H1 (cell line): ENCODE measurements around the gene ZNF74. TPM values are rescaled to one million over a fixed set of nuclear protein-coding genes. Genes with fewer than 3 reads are reported as not detected.

Experiments
- CTCF ChIA-PET: fragments of 300-600 bp; sonication (Branson Sonifier 250); formaldehyde crosslinking; loops from one replicate; lab custom pipeline; 2021; ENCODE audit not compliant: partially characterized antibody; lab: Charles Lee
- POLR2A ChIA-PET: fragments of 300-600 bp; sonication (Branson Sonifier 250); formaldehyde crosslinking; loops from one replicate; lab custom pipeline; 2021; ENCODE audit warnings: inconsistent platforms; ENCODE audit not compliant: partially characterized antibody; lab: Charles Lee
- DNase-seq, 2 experiments: peaks; one replicate each; pipeline versions ENCODE4 v3.0.0 to v3.0.0-alpha.2; 2010 to 2022; ENCODE audit warnings: low spot score in 2 of 2, low read depth in 1 of 2, mixed read lengths in 1 of 2
- FAIRE-seq: peaks from 2 replicates; lab custom pipeline; 2011; peaks lifted over from hg19 to GRCh38; lab: Jason Lieb, UNC
- H2AFZ ChIP-seq: 2 replicates; pipeline ENCODE4 v1.8.1; 2012; ENCODE audit warnings: low read length, inconsistent platforms
- H2AK5ac ChIP-seq: 2 replicates; pipeline ENCODE4 v1.6.1; 2013; ENCODE audit warnings: low read depth, low read length
- H2BK120ac ChIP-seq: replicated peaks from 2 replicates; pipeline ENCODE3; 2013; ENCODE audit warnings: low read depth, low read length, inconsistent platforms
- H2BK12ac ChIP-seq: 2 replicates; pipeline ENCODE4 v1.6.1; 2013; ENCODE audit warnings: low read depth, low read length
- H2BK15ac ChIP-seq: 2 replicates; pipeline ENCODE4 v1.6.1; 2013; ENCODE audit warnings: low read length
- H2BK20ac ChIP-seq: 2 replicates; pipeline ENCODE4 v1.6.1; 2013; ENCODE audit warnings: low read length
- H2BK5ac ChIP-seq: 2 replicates; pipeline ENCODE4 v1.6.1; 2013; ENCODE audit warnings: low read depth, low read length
- H3K14ac ChIP-seq: 2 replicates; pipeline ENCODE4 v1.6.1; 2013; ENCODE audit warnings: inconsistent platforms; ENCODE audit not compliant: insufficient read length
- H3K18ac ChIP-seq: 2 replicates; pipeline ENCODE4 v1.6.1; 2013; ENCODE audit warnings: low read length; ENCODE audit errors: extremely low read depth
- H3K23ac ChIP-seq: 2 replicates; pipeline ENCODE4 v1.6.1; 2013; ENCODE audit warnings: inconsistent platforms; ENCODE audit not compliant: insufficient read length
- H3K23me2 ChIP-seq: 2 replicates; pipeline ENCODE4 v1.6.1; 2013; ENCODE audit warnings: low read depth, low read length
- H3K27ac ChIP-seq: 2 replicates; pipeline ENCODE4 v1.6.1; 2011; ENCODE audit warnings: low read depth, low read length, inconsistent platforms
- H3K27me3 ChIP-seq, 4 experiments: replicated peaks in 1 of 4; 1 replicate in 1 of 4; 2 replicates in 3 of 4; pipeline versions ENCODE4 v1.6.1 to v1.8.1; 2011 to 2013; ENCODE audit warnings: low read length in 3 of 4, mild to moderate bottlenecking in 3 of 4, inconsistent platforms in 2 of 4, mixed read lengths in 2 of 4, moderate library complexity in 1 of 4; ENCODE audit not compliant: control insufficient read depth in 3 of 4, insufficient read depth in 3 of 4; ENCODE audit errors: extremely low read depth in 1 of 4
- H3K36me3 ChIP-seq, 4 experiments: 2 replicates each; pipeline versions ENCODE4 v1.6.1 to v1.8.1; 2011 to 2013; ENCODE audit warnings: mild to moderate bottlenecking in 4 of 4, low read length in 3 of 4, moderate library complexity in 2 of 4, control low read depth in 1 of 4, inconsistent platforms in 1 of 4; ENCODE audit not compliant: insufficient read depth in 4 of 4, control insufficient read depth in 2 of 4
- H3K4ac ChIP-seq: replicated peaks from 2 replicates; pipeline ENCODE3; 2013; ENCODE audit warnings: low read length, low read depth, mixed read lengths, inconsistent platforms; ENCODE audit not compliant: insufficient read length
- H3K4me1 ChIP-seq, 4 experiments: replicated peaks in 1 of 4; 1 replicate in 1 of 4; 2 replicates in 3 of 4; pipeline versions ENCODE4 v1.6.1 to v1.8.1; 2011 to 2013; ENCODE audit warnings: low read length in 3 of 4, inconsistent platforms in 2 of 4, mixed read lengths in 1 of 4; ENCODE audit not compliant: insufficient read depth in 4 of 4, control insufficient read depth in 3 of 4
- H3K4me2 ChIP-seq, 2 experiments: 2 replicates each; pipeline versions ENCODE4 v1.6.1 to v1.8.1; 2011 to 2013; ENCODE audit warnings: low read depth in 2 of 2, low read length in 2 of 2, control low read depth in 1 of 2, inconsistent platforms in 1 of 2, mild to moderate bottlenecking in 1 of 2; ENCODE audit not compliant: insufficient read depth in 1 of 2
- H3K4me3 ChIP-seq, 4 experiments: fragments of 200-600, 300-600 bp in 1 of 4; sonication (generic), shearing (Covaris generic), sonication (Bioruptor Twin) in 1 of 4; 2 replicates each; pipeline versions ENCODE4 v1.5.1 to v1.8.1; 2011 to 2016; ENCODE audit warnings: low read length in 4 of 4, low read depth in 3 of 4, control low read depth in 2 of 4, inconsistent platforms in 2 of 4, mild to moderate bottlenecking in 2 of 4, mixed read lengths in 1 of 4, moderate library complexity in 1 of 4; ENCODE audit not compliant: insufficient read depth in 2 of 4; ENCODE audit errors: extremely low read depth in 1 of 4
- H3K56ac ChIP-seq: replicated peaks from 2 replicates; pipeline ENCODE3; 2013; ENCODE audit warnings: low read depth, mild to moderate bottlenecking, mixed read lengths, low read length, inconsistent platforms; ENCODE audit not compliant: insufficient read length
- H3K79me1 ChIP-seq: 2 replicates; pipeline ENCODE4 v1.6.1; 2013; ENCODE audit warnings: low read depth, low read length, control low read depth
- H3K79me2 ChIP-seq, 2 experiments: 2 replicates each; pipeline versions ENCODE4 v1.6.1 to v1.8.1; 2012 to 2013; ENCODE audit warnings: low read length in 2 of 2, mild to moderate bottlenecking in 2 of 2, inconsistent platforms in 1 of 2; ENCODE audit not compliant: insufficient read depth in 2 of 2, control insufficient read depth in 1 of 2
- H3K9ac ChIP-seq, 4 experiments: replicated peaks in 1 of 4; 1 replicate in 1 of 4; 2 replicates in 3 of 4; pipeline versions ENCODE4 v1.6.1 to v1.8.1; 2011 to 2013; ENCODE audit warnings: low read depth in 3 of 4, low read length in 3 of 4, control low read depth in 2 of 4, mild to moderate bottlenecking in 2 of 4, moderate library complexity in 2 of 4, inconsistent platforms in 1 of 4; ENCODE audit errors: extremely low read depth in 1 of 4
- H3K9me3 ChIP-seq, 2 experiments: 2 replicates each; pipeline versions ENCODE4 v1.6.1 to v1.8.1; 2012 to 2013; ENCODE audit warnings: mild to moderate bottlenecking in 2 of 2, moderate library complexity in 2 of 2, control low read depth in 1 of 2, inconsistent platforms in 1 of 2, low read depth in 1 of 2, low read length in 1 of 2, mixed read lengths in 1 of 2; ENCODE audit not compliant: insufficient read depth in 2 of 2
- H4K20me1 ChIP-seq, 2 experiments: replicated peaks in 1 of 2; 2 replicates each; pipeline versions ENCODE3 to v1.8.1; 2011 to 2013; ENCODE audit warnings: inconsistent platforms in 2 of 2, low read length in 2 of 2, mild to moderate bottlenecking in 1 of 2; ENCODE audit not compliant: insufficient read depth in 2 of 2, control insufficient read depth in 1 of 2
- H4K5ac ChIP-seq: 2 replicates; pipeline ENCODE4 v1.6.1; 2013; ENCODE audit warnings: low read length, low read depth, mixed read lengths, inconsistent platforms; ENCODE audit not compliant: insufficient read length
- H4K8ac ChIP-seq: 2 replicates; pipeline ENCODE4 v1.8.0; 2013; ENCODE audit warnings: mild to moderate bottlenecking, moderate library complexity, low read length, inconsistent platforms; ENCODE audit not compliant: insufficient read depth; ENCODE audit errors: extremely low read depth
- H4K91ac ChIP-seq: replicated peaks from 2 replicates; pipeline ENCODE3; 2013; ENCODE audit warnings: low read length, mixed read lengths, inconsistent platforms; ENCODE audit not compliant: insufficient read length
- PHF8 ChIP-seq: fragments of 200-600 bp; sonication (generic); conservative IDR thresholded peaks from 2 replicates; pipeline ENCODE4 v1.7.1; 2012; ENCODE audit warnings: low read depth, mild to moderate bottlenecking, inconsistent platforms, low read length, moderate library complexity
- SIRT6 ChIP-seq: IDR thresholded peaks from one replicate; pipeline ENCODE4 v1.7.1; 2012; ENCODE audit warnings: low read length, inconsistent platforms
- YY1 ChIP-seq: IDR thresholded peaks from 2 replicates; pipeline ENCODE4 v1.6.1; 2011; ENCODE audit warnings: low read depth, mild to moderate bottlenecking, low read length
- WGBS, 2 experiments: shearing (Covaris generic) in 1 of 2; methylation state at CpG; one replicate each; pipeline versions ENCODE4 v1.1.6 to v1.1.7; 2013 to 2015; ENCODE audit warnings: low lambda C conversion rate in 2 of 2, mixed read lengths in 2 of 2, inconsistent platforms in 1 of 2, low coverage in 1 of 2, missing lambda C conversion rate in 1 of 2; ENCODE audit not compliant: insufficient replicate concordance in 2 of 2, insufficient coverage in 1 of 2, insufficient read length in 1 of 2; ENCODE audit errors: extremely low coverage in 1 of 2, missing lambda C conversion rate in 1 of 2; 5-methylcytosine and 5-hydroxymethylcytosine counted together
- polyA plus RNA-seq, 7 experiments: library from polyadenylated mRNA; depleted of rRNA in 3 of 7; stranded (reverse) in 5 of 7; unstranded in 2 of 7; fragments of >200 nt in 5 of 7; fragments of 200-250 nt in 2 of 7; gene quantifications; 1 replicate in 5 of 7; 2 replicates in 1 of 7; 4 replicates in 1 of 7; pipeline versions ENCODE4 v1.2.1 to v1.2.3, GENCODE V29; 2011 to 2013; ENCODE audit warnings: missing spikeins in 2 of 7, mixed read lengths in 2 of 7
- total RNA-seq: library from RNA; stranded (reverse); fragmentation: NEBNext Ultra II Directional; extraction: Animal tissue kit (Norgen Biotek cat#: 25700); gene quantifications from 2 replicates; pipeline ENCODE4 v1.2.1, GENCODE V29; 2021

Gene ZNF74
- total and polyA plus RNA-seq, 2 of the 8 experiments (the other 6 are each of a cell fraction or from before 2014, with no cell fraction given): 29.7 to 45.7 TPM

DNA sequence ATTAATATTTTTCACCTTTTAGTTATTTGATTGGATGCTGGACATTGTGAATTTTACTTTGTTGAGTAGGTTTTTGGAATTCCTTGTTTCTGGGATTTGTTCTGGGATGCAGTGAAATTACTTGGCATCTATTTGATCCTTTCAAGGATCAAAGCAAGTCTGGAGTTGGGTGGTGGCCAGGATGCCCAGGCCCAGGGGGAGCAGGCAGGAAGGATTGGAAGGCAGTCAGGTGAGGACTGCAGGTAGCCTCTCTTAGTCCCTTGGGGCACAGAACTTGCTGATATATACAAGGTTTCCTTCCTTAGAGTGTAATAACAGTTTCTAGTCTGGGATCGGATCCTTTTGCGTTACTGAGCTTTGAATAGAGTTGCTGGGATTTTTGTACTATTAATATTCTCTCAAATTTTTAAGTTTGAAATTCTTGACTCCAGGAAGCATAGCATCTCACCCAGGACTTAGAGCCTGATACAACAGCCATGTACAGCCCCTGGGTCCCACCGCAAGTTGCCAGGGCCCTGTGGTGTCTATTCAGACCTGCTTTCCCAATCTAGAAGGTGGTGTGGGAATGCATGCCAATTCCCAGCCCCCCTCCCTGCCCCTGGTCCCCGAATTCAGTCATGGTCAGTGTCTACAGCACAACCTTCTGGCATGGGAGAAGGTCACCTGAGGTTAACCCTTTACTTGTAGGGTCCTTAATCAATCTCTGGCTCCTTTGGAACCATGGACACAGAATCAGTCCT is 6.1 kb downstream of the ZNF74 start:
- peaks cover 15% of the 10 kb centered on the region for H3K79me1 ChIP-seq
- peaks cover 2 to 23% of the 10 kb centered on the region in 2 experiments for H4K20me1 ChIP-seq

More for the DNA sequence above, 6.1 kb downstream of the ZNF74 start:
- Histone ChIP-seq H3K27me3 (no peaks in the 10 kb centered on the region), H3K56ac (no peak overlapping the region), H3K23ac (no peak overlapping the region), H3K4me2 (no peak overlapping the region), H2BK5ac (no peak overlapping the region), H3K4ac (no peak overlapping the region), H4K91ac (no peak overlapping the region), H3K4me3 (no peak overlapping the region), H3K9ac (no peak overlapping the region), H2BK20ac (no peak overlapping the region), H3K23me2 (0 out of 2 replicates have a peak, but pooled peaks cover under 1% of the 10 kb centered on the region), H3K18ac (no peak overlapping the region), H3K27ac (no peak overlapping the region), H3K4me1 (peaks cover 0 to 5% (median 3%) of the 10 kb centered on the region in 4 experiments; a peak in 3 of 7 replicates), H3K9me3 (no peaks in the 10 kb centered on the region), H2AFZ (no peak overlapping the region), H3K79me2 (peaks cover 3 to 46% of the 10 kb centered on the region in 2 experiments; a peak in 3 of 4 replicates), H2AK5ac (no peak overlapping the region), H4K8ac (no peak overlapping the region), H2BK120ac (no peak overlapping the region), H4K5ac (no peak overlapping the region), H2BK15ac (no peak overlapping the region), H3K14ac (no peak overlapping the region), H2BK12ac (no peak overlapping the region), H3K36me3 (peaks cover 0 to 2% (median 0%) of the 10 kb centered on the region in 4 experiments; a peak in 5 of 8 replicates)
- ChIA-PET CTCF (interaction anchor here (1.7 kb wide), 1 partner anchor 18 kb away, joined by 4 read pairs; no protein-coding TSS in a partner anchor), POLR2A (no interaction called here)
- TF ChIP-seq PHF8 (no peak), SIRT6 (no peak), YY1 (no peak)
- DNase-seq (no peak), FAIRE-seq (no peak)
- WGBS, 2 experiments: 98% methylated on average over 4 of the region's 4 CpGs; no CpG with 5 or more reads in 1 of the 2 experiments
